Transverse colon (tissue), 4 donors: ENCODE measurements around the gene CNTNAP2.

Experiments used
- CTCF ChIP-seq, 5 experiments: fragments of 200-600 bp in 3 of 5; fragments of 450-650 bp in 2 of 5; sonication (generic) in 3 of 5; IDR thresholded peaks; 1 replicate in 2 of 5; 2 replicates in 3 of 5; pipeline ENCODE4 v1.5.1; 2016 to 2017; ENCODE audit warnings: antibody characterized with exemption in 5 of 5, inconsistent platforms in 3 of 5, mild to moderate bottlenecking in 2 of 5, moderate library complexity in 1 of 5
- EP300 ChIP-seq: sonication (generic); formaldehyde crosslinking; IDR thresholded peaks from one replicate; pipeline ENCODE4 v1.6.1; 2017; ENCODE audit warnings: antibody characterized with exemption, low read depth
- POLR2A ChIP-seq: fragments of 450-650 bp; IDR thresholded peaks from one replicate; pipeline ENCODE4 v1.6.1; 2016; ENCODE audit warnings: antibody characterized with exemption, mild to moderate bottlenecking, moderate library complexity
- POLR2AphosphoS5 ChIP-seq, 3 donors: sonication (generic); formaldehyde crosslinking; IDR thresholded peaks; one replicate each; pipeline ENCODE4 v1.6.1; 2016; ENCODE audit warnings: antibody characterized with exemption in 3 of 3

GRCh38 chr7:147332988-147333387 is 1216.4 kb downstream of the CNTNAP2 start:
- TF ChIP-seq POLR2AphosphoS5 (IDR thresholded peaks at IDR 0.05) (no peak), CTCF (IDR thresholded peaks at IDR 0.05) (no peak), EP300 (no peak), POLR2A (no peak)
